WTC11 (cell line): ENCODE measurements around the gene RPL12. TPM values are rescaled to one million over a fixed set of nuclear protein-coding genes. Genes with fewer than 3 reads are reported as not detected.
A peak's percentile ranks its signal among the peaks of the same experiment; 100 is the strongest.

Experiments used
- ARID4B ChIP-seq: sonication (generic); formaldehyde crosslinking; IDR thresholded peaks from 2 replicates; pipeline ENCODE4 v1.8.0; 2023; ENCODE audit warnings: missing genetic modification reagents, mild to moderate bottlenecking, borderline replicate concordance
- ATF1 ChIP-seq: sonication (generic); formaldehyde crosslinking; IDR thresholded peaks from 2 replicates; pipeline ENCODE4 v1.8.1; 2023; ENCODE audit warnings: mild to moderate bottlenecking, moderate library complexity, missing genetic modification reagents
- CBFB ChIP-seq: sonication (generic); formaldehyde crosslinking; IDR thresholded peaks from 2 replicates; pipeline ENCODE4 v1.8.1; 2022; ENCODE audit warnings: mild to moderate bottlenecking, low read depth, missing genetic modification reagents
- CREB1 ChIP-seq: sonication (generic); formaldehyde crosslinking; IDR thresholded peaks from 2 replicates; pipeline ENCODE4 v1.8.0; 2023; ENCODE audit warnings: mild to moderate bottlenecking, missing genetic modification reagents
- CREM ChIP-seq: sonication (generic); formaldehyde crosslinking; IDR thresholded peaks from 2 replicates; pipeline ENCODE4 v1.8.1; 2022; ENCODE audit warnings: mild to moderate bottlenecking, missing genetic modification reagents, moderate library complexity
- ELF4 ChIP-seq: sonication (generic); formaldehyde crosslinking; IDR thresholded peaks from 2 replicates; pipeline ENCODE4 v1.8.1; 2022; ENCODE audit warnings: low read depth, mild to moderate bottlenecking, moderate library complexity, missing genetic modification reagents
- EMX1 ChIP-seq: fragments of 250-450 bp; sonication (Bioruptor Pico); IDR thresholded peaks from 2 replicates; pipeline ENCODE4 v1.8.0; 2021; ENCODE audit warnings: mild to moderate bottlenecking
- ETV6 ChIP-seq: sonication (generic); formaldehyde crosslinking; IDR thresholded peaks from 2 replicates; pipeline ENCODE4 v1.8.1; 2022; ENCODE audit warnings: mild to moderate bottlenecking, missing genetic modification reagents
- FOXP4 ChIP-seq: sonication (generic); formaldehyde crosslinking; IDR thresholded peaks from 2 replicates; pipeline ENCODE4 v1.8.0; 2022; ENCODE audit warnings: mild to moderate bottlenecking, missing genetic modification reagents
- GRHL2 ChIP-seq: fragments of 250-450 bp; sonication (Bioruptor Pico); IDR thresholded peaks from 2 replicates; pipeline ENCODE4 v1.8.0; 2022; ENCODE audit warnings: mild to moderate bottlenecking, moderate library complexity; ENCODE audit not compliant: insufficient replicate concordance, severe bottlenecking
- NFYB ChIP-seq: sonication (generic); formaldehyde crosslinking; conservative IDR thresholded peaks from 2 replicates; pipeline ENCODE4 v1.8.0; 2022; ENCODE audit warnings: low read depth, missing genetic modification reagents
- NR1H2 ChIP-seq: sonication (generic); formaldehyde crosslinking; IDR thresholded peaks from 2 replicates; pipeline ENCODE4 v1.9.0; 2021; ENCODE audit warnings: mild to moderate bottlenecking, moderate library complexity, missing genetic modification reagents
- NR2C2 ChIP-seq: sonication (generic); formaldehyde crosslinking; IDR thresholded peaks from 2 replicates; pipeline ENCODE4 v1.8.0; 2022; ENCODE audit warnings: mild to moderate bottlenecking, missing genetic modification reagents
- PREB ChIP-seq: sonication (generic); formaldehyde crosslinking; IDR thresholded peaks from 2 replicates; pipeline ENCODE4 v1.8.1; 2022; ENCODE audit warnings: mild to moderate bottlenecking, missing genetic modification reagents, moderate library complexity, borderline replicate concordance
- RELA ChIP-seq: sonication (generic); formaldehyde crosslinking; IDR thresholded peaks from 2 replicates; pipeline ENCODE4 v1.8.1; 2022; ENCODE audit warnings: missing genetic modification reagents, mild to moderate bottlenecking, borderline replicate concordance
- SOX15 ChIP-seq: fragments of 250-450 bp; sonication (Bioruptor Pico); IDR thresholded peaks from 2 replicates; pipeline ENCODE4 v1.9.0; 2021; ENCODE audit warnings: mild to moderate bottlenecking
- TP53 ChIP-seq: sonication (generic); formaldehyde crosslinking; IDR thresholded peaks from 2 replicates; pipeline ENCODE4 v1.8.1; 2023; ENCODE audit warnings: mild to moderate bottlenecking, missing genetic modification reagents
- ZNF138 ChIP-seq: sonication (generic); formaldehyde crosslinking; conservative IDR thresholded peaks from 2 replicates; pipeline ENCODE4 v1.8.1; 2022; ENCODE audit warnings: mild to moderate bottlenecking, moderate library complexity, missing genetic modification reagents
- ZNF281 ChIP-seq: sonication (generic); formaldehyde crosslinking; IDR thresholded peaks from 2 replicates; pipeline ENCODE4 v1.8.0; 2023; ENCODE audit warnings: mild to moderate bottlenecking, missing genetic modification reagents
- ZNF396 ChIP-seq: fragments of 250-450 bp; sonication (Bioruptor Pico); IDR thresholded peaks from 2 replicates; pipeline ENCODE4 v1.8.0; 2021; ENCODE audit warnings: mild to moderate bottlenecking, moderate library complexity, borderline replicate concordance
- ZNF423 ChIP-seq: fragments of 250-450 bp; sonication (Bioruptor Pico); IDR thresholded peaks from 2 replicates; pipeline ENCODE4 v2.1.2; 2022; ENCODE audit warnings: mild to moderate bottlenecking, moderate library complexity
- ZNF671 ChIP-seq: fragments of 250-450 bp; sonication (Bioruptor Pico); IDR thresholded peaks from 2 replicates; pipeline ENCODE4 v1.8.0; 2021; ENCODE audit warnings: mild to moderate bottlenecking
- total RNA-seq: library from RNA; stranded (reverse); gene quantifications from 3 replicates; pipeline ENCODE4 v1.2.3, GENCODE V29; 2021
- TF ChIP-seq, protein P1 (sequence below): sonication (generic); formaldehyde crosslinking; IDR thresholded peaks from 2 replicates; pipeline ENCODE4 v1.8.1; 2023; ENCODE audit warnings: mild to moderate bottlenecking, missing genetic modification reagents
- TF ChIP-seq, protein P2 (sequence below): sonication (generic); formaldehyde crosslinking; IDR thresholded peaks from 2 replicates; pipeline ENCODE4 v1.8.1; 2023; ENCODE audit warnings: mild to moderate bottlenecking, missing genetic modification reagents, borderline replicate concordance

RPL12 gene
- total RNA-seq, 1 experiment from 2014 or later, result 1,902 TPM

DNA sequence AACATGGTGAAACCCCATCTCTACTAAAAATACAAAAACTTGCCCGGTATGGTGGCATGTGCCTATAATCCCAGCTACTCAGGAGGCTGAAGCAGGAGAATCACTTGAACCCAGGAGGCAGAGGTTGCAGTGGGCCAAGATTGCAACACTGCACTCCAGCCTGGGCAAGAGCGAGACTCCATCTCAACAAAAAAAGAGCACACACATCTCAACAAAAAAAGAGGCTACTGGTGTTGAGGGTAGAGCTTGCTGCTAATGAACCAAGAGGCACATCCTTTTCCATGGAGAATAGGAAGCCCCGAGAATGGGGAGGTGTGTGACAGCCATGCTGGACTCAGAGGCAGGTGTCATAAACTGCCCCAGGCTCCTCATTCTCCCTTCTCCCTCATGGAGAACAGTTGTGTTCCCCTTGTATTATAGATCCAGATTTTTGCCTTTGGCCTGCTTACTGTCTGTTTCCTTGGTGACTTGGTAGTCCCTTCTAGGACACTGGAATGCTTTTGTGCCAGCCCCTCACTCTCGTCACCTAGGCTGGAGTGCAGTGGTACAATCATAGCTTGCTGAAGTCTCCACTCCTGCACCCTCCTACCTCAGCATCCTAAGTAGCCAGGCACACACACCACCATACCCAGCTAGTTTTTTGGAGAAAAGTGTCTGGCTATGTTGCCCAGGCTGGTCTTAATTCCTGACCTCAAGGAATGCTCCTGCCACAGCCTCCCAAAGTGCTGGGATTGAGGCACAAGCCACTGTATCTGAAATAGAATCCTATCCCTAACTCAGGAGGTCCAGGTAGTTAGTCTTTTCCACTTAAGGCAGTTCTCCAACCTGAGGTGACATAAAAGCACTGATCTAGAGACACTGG is 5.1 kb downstream of the RPL12 start (continued):
- TF ChIP-seq ARID4B (CRISPR knock-in tag), result no peak
- TF ChIP-seq ZNF138 (CRISPR knock-in tag), result no peak
- TF ChIP-seq, protein P1, sequence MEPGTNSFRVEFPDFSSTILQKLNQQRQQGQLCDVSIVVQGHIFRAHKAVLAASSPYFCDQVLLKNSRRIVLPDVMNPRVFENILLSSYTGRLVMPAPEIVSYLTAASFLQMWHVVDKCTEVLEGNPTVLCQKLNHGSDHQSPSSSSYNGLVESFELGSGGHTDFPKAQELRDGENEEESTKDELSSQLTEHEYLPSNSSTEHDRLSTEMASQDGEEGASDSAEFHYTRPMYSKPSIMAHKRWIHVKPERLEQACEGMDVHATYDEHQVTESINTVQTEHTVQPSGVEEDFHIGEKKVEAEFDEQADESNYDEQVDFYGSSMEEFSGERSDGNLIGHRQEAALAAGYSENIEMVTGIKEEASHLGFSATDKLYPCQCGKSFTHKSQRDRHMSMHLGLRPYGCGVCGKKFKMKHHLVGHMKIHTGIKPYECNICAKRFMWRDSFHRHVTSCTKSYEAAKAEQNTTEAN (CRISPR knock-in tag), result no peak
- no peak; the same call in 1 of the 2 replicates for TF ChIP-seq NFYB (CRISPR knock-in tag)
- TF ChIP-seq TP53 (CRISPR knock-in tag), result no peak; the same call in 1 of the 2 replicates
- TF ChIP-seq ZNF671 (CRISPR knock-in tag), result peak; percentile 68
- TF ChIP-seq SOX15 (CRISPR knock-in tag), result no peak
- no peak for TF ChIP-seq CREB1 (CRISPR knock-in tag)
- 0 out of 2 replicates have a peak, but pooled peaks have one; percentile 49 for TF ChIP-seq FOXP4
- TF ChIP-seq ZNF423 (CRISPR knock-in tag), result no peak
- no peak for TF ChIP-seq ETV6 (CRISPR knock-in tag)
- TF ChIP-seq NR2C2 (CRISPR knock-in tag), result no peak
- TF ChIP-seq NR1H2 (CRISPR knock-in tag), result no peak
- TF ChIP-seq CREM (CRISPR knock-in tag), result no peak
- no peak for TF ChIP-seq GRHL2
- no peak for TF ChIP-seq RELA
- no peak for TF ChIP-seq ELF4
- TF ChIP-seq CBFB (CRISPR knock-in tag), result no peak
- no peak for TF ChIP-seq ZNF281
- TF ChIP-seq, protein P2, sequence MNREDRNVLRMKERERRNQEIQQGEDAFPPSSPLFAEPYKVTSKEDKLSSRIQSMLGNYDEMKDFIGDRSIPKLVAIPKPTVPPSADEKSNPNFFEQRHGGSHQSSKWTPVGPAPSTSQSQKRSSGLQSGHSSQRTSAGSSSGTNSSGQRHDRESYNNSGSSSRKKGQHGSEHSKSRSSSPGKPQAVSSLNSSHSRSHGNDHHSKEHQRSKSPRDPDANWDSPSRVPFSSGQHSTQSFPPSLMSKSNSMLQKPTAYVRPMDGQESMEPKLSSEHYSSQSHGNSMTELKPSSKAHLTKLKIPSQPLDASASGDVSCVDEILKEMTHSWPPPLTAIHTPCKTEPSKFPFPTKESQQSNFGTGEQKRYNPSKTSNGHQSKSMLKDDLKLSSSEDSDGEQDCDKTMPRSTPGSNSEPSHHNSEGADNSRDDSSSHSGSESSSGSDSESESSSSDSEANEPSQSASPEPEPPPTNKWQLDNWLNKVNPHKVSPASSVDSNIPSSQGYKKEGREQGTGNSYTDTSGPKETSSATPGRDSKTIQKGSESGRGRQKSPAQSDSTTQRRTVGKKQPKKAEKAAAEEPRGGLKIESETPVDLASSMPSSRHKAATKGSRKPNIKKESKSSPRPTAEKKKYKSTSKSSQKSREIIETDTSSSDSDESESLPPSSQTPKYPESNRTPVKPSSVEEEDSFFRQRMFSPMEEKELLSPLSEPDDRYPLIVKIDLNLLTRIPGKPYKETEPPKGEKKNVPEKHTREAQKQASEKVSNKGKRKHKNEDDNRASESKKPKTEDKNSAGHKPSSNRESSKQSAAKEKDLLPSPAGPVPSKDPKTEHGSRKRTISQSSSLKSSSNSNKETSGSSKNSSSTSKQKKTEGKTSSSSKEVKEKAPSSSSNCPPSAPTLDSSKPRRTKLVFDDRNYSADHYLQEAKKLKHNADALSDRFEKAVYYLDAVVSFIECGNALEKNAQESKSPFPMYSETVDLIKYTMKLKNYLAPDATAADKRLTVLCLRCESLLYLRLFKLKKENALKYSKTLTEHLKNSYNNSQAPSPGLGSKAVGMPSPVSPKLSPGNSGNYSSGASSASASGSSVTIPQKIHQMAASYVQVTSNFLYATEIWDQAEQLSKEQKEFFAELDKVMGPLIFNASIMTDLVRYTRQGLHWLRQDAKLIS (CRISPR knock-in tag), result no peak; the same call in 1 of the 2 replicates
- TF ChIP-seq EMX1, result peak; percentile 90
- no peak for TF ChIP-seq ATF1 (CRISPR knock-in tag)
- TF ChIP-seq PREB (CRISPR knock-in tag), result no peak
- TF ChIP-seq ZNF396, result no peak
